Embryonic facial prominence (tissue), 1 donor: ENCODE measurements around the gene FAXC.
A peak's percentile ranks its signal among the peaks of the same experiment; 100 is the strongest.

Source experiments
- DNase-seq: peaks from one replicate; pipeline ENCODE4 v3.0.0-alpha.2; 2016; ENCODE audit errors: extremely low spot score

The FAXC gene

GRCh38 chr6:99349171-99350141 is at the start of gene FAXC:
Gene FAXC (minus strand): TSS chr6:99349674. CDS start chr6:99349372, 302 bp downstream.
- peak; percentile 7 for DNase-seq

GRCh38 chr6:99397287-99397686 is 47.8 kb upstream of the FAXC start:
- no peak for DNase-seq

DNA sequence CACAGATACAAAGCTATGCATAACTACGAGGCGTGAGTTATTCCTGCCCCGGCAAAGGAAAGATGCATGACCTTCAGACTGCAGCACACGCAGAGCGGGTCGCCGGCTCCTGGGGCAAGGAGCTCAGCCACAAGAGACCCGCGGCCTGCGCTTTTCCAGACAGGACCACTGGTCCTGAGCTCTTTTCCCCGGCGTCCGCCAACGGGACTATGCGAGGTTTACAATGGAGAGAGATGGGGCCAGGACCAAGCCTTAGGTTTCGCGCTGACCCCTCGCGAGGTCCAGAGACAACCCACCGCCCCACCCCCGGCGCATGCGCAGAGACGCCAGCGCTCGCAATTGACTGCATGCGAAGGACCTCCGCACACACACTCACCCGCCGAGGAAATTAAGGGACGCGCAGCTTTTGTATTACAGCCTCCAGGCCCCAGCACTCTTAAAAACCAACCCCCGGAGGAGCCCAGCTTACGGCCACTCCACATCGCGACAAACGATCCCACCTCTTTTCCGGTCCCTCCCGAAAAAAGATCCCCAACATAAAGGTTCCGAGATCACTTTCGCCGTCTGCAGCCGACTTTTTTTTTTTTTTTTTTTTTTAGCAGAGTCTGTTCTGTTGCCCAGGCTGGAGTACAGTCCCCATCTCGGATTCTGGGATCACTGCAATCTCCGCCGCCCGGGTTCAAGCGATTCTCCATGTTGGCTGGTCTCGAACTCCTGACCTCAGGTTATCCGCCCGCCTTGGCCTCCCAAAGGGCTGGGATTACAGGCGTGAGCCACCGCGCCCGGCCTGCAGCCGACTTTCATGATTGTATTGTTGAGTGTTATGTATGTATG is 44.4 kb upstream of the FAXC start, which contains the start of gene COQ3:
COQ3 (minus strand) TSS at position 498 of the 834 bp plus-strand sequence; CDS start at position 482, 16 bp downstream.
- DNase-seq: peak; percentile 50

DNA sequence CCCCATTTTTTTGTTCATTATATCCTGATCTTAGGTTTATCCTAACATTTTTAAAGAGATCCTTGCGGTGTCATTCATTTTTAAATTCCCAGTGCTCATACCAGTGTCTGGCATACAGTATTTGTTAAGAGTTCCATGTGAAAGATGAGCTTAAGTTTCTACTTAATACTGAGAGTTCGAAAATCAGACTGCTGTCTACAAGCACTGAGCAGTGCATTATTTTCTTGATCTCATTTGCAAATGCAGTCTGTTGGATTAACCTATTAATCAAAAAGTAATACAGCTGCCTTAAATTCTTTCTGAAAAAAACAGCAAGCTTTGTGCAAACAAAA is 43.9 kb upstream of the FAXC start:
- DNase-seq: no peak

GRCh38 chr6:99390896-99391295 is 41.4 kb upstream of the FAXC start:
- no peak for DNase-seq

DNA sequence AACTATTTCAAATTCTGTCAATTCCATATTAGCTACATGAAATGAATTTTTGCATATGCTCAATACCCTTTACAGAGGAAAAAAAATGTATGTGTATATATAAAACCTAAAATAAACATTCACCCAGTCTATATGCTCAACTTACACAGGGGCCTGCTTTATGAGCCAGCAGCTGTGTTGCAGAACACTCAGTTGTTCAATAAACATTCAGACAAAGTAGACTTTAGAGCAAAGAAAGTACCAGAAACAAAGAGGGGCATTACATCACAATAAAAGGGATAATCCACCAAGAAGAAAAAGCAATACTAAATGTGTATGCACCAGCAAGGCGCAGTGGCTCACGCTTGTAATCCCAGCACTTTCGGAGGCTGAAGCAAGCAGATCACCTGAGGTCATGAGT is 35.0 kb upstream of the FAXC start:
- DNase-seq: no peak

DNA sequence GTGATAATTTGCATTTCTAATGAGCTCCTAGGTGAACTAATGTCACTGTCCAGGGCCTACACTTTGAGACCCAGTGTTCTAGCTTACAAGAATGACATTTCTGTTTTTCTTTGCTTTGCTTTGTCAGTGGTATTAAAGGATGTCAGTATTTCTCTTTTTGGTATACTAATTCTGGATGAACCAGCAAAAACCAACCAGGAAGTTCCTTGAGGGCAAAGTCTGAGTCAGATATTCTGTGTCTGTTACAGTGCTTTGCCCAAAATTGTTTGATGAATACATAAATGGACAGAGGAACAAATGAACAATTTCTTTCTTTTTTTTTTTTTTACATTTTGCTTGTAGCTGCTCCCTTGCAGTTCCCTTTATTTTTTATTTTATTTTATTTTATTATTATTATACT is 29.2 kb upstream of the FAXC start:
- DNase-seq: no peak

GRCh38 chr6:99369533-99369932 is 20.1 kb upstream of the FAXC start:
- DNase-seq: no peak

GRCh38 chr6:99366852-99367251 is 17.4 kb upstream of the FAXC start:
- DNase-seq: no peak

DNA sequence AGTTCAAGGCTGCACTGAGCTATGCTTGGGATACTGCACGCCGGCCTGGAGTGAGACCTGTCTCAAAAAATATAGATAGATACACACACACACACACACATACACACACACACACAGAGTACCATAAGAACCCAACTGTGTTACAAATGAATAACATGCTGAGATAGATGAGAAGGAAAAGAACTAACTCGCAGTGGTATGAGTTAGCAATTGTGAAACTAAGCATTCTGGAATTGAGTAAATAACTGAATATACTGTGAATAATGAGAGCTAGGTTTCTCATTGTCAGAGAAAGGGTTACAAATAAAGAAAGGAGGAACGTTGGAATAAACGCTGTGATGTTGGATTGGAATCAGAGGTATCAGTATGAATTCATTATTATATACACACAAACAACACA is 14.6 kb upstream of the FAXC start:
- no peak for DNase-seq

GRCh38 chr6:99362678-99363268 is 13.3 kb upstream of the FAXC start:
- no peak for DNase-seq

GRCh38 chr6:99359800-99360199 is 10.3 kb upstream of the FAXC start:
- no peak for DNase-seq

DNA sequence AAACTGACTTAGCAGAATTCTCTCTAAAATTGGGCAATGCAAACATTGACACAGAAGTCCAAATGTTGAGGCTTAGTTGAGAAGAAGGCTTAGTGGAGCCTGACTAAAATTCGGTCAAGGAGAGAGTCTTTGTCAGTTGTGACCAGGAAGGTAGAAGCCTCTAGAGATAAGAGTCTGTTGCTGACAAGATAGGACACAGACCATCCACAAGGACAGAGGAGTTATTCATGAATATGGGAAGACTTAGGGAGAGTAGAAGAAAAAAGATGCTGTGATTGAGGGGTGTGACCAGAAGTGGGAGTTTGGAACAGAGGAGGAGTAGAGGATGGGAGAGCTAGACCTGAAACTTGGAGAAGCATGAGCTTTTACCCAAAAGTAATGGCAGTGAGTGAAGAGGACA is 7.2 kb upstream of the FAXC start:
- DNase-seq: no peak

DNA sequence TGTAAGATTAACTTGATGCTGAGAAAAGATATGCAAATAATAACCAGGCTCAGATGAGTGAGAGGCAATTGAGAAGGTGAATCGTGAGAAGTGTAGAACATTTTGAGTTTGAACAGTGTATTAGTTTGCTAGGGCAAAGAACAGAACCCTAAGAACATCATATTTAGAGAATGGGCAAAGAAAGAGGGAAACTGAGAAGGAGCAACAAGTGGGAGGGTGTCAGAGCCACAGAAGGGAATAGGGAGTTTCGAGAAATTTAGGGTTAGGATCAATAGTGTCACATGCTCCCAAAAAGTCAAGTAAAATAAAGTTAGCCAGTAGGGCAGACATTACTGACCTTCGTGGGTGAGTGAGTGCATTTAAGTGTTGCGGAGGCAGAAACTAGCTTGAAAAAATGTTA is 5.5 kb upstream of the FAXC start:
- no peak for DNase-seq

- DNase-seq: no peak
Measured at GRCh38 chr6:99353126-99353525, 3.7 kb upstream of the FAXC start.

GRCh38 chr6:99350573-99350972 is 1.1 kb upstream of the FAXC start:
- DNase-seq: no peak

DNA sequence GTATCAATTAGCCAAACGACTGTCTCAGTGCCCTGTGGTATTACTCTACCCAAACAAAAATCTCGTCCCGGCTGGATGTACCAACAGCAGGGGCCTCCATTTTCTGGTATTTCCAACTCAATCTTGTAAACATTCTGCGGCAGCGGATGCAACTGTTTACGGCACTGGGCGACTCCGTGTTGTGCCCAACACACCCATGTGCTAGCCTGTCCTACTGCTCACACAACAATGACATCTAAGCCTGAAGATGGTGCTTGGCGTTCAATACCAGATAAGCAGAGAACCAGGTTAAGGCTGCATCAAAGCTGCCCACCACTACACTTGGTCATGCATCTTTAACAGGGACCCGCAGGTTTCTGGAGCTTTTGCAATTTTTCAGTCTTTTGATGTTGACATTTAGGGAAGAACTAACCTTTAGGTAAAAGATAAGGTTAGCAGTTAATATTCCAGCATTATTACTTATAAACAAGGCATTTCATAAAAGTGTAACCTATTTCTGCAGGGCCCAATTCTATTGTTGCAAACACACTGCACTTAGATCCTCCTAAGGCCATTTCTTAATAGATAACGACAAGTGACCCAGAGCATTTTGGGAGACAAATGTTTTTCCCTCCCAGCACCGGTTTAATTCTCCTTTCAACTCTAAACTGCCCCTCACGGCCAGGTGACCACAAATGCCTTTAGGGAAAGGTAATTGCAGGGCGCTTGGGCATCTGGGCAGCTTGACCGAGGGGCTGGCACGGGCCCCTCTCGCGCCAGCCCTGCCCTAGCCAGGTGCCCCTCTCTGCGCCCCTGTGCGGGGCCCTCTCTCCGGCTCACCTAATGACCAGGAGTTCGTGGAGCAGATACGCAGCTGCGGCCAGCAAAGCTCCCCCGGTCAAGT is 945 bp downstream of the FAXC start:
- no peak for DNase-seq

- no peak for DNase-seq
Measured at GRCh38 chr6:99347804-99348203, 1.7 kb downstream of the FAXC start.

DNA sequence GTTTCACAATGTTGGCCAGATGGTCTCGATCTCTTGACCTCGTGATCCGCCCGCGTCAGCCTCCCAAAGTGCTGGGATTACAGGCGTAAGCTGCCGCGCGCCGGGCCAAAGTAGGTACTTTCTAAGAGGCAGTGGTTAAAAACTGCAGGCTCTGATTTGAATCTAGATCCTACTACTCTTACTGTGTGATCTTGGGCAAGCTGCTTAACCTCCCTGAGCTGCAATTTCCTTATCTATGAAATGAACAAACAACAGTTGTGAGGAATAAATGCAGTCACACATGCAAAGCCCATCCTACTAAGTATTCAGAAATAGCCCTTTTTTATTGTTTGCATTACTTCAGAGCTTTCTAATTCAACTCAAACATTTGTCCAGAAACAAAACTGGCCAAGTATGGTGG is 2.9 kb downstream of the FAXC start:
- no peak for DNase-seq

DNA sequence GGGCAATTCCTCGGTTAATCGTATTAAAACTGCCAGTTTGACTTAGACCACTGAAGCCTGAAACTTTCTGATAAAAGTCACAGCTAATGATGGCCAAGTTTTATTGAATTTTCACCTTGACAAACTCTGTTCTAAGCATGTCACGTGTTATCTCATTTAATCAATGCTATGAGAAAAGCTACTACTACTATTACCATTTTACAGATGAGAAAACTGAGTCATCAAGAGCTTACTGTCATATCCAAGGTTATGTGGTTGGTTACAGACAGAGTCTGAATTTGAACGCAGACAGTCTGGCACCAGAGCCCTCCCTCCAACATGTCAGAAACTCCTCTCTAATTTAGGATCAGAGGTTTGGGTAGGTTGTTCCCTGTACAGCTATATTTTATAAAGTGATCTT is 4.3 kb downstream of the FAXC start:
- no peak for DNase-seq

DNA sequence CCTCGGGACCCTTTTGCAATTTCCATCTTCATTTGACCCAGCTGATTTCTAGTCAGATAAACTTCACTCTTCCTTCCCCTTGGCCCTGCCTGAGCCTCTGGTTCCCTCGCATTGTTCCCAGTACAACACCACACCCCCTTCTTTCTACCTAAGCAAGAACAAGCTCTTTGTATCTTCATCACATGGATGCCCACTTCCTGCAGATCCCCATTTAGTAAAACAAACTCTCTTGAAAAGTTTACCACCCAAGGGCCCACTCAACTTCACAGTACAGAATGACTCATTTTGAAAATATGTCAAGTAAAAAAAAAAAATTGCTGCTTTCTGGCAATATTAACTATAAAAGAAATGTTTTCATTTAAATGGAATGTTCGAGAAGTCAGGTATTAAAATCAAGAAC is 5.2 kb downstream of the FAXC start:
- no peak for DNase-seq
